ENCODE measurements around the gene PIAS3.

Gene PIAS3

DNA sequence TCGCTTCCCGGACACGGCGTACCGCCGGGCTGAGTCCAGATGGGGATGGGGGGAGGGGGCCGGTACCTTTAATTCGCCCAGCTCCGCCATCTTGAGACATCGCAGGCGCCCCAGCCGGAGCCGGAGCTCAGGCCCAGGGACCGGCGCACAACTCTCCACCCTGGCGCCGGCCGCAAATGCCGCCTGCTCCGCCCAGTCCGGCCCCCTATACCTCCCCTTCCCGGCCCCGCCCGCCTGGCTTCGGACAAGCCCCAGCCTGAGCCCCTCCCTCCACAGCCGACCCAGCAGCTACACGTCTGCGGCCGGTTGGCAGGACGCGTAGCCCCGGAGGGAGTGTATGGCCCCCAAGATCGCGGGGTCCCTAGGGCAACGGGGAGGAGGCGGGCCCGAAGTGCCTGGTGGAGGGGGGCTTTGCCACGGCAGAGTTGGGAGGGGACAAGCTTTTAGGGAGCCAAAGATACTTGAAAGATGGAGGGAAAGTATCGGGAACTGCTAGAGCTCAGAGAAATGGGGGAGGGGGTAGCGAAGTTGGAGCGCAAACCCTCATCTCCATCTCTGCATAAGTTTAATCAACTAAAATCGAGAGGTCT lies at the start of gene PIAS3:
Gene PIAS3 (minus strand): TSS at position 181 of the 590 bp plus-strand sequence. CDS start 91 bp downstream, at position 90.
- no peak for TF ChIP-seq MYC (IDR thresholded peaks at IDR 0.05; ENCODE audit: low read depth, low read length)
- TF ChIP-seq MAX (IDR thresholded peaks at IDR 0.05; ENCODE audit: low read depth, low read length), result no peak; the same call in 1 of the 2 replicates
- no peak for TF ChIP-seq POLR2A (IDR thresholded peaks at IDR 0.05; ENCODE audit: extremely low read depth, insufficient read length)
- no peak for TF ChIP-seq CTCF (IDR thresholded peaks at IDR 0.05; ENCODE audit: low read depth, low read length)
- H3K4me3 ChIP-seq (ENCODE audit: low read depth, low read length), result peak within 1 kb of the TSS; percentile 85
- DNase-seq (ENCODE audit: low read depth), result peak; percentile 96

DNA sequence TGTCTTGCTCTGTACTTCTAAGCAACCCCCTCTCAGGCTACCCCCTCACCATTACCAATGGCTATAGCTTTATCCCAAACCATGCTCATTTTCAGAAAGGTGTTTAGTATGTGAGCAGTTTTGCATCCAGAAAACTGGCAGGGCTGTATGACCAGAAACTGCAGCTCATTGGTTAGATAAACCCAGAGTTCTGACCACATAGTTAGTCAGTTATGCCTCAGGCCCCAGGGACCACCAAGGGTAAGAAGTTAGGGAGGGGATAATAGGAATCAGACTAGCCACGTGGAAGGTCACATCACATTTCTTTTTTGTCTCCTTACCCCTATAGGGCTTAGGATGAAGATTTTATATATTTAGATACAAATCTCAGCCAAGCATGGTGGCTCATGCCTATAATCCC lies 49.8 kb upstream of the PIAS3 start:
- H3K4me3 ChIP-seq (ENCODE audit: low read depth, low read length), result no peak overlapping the region
- DNase-seq (ENCODE audit: low read depth), result peak; percentile 69
- TF ChIP-seq MAX (IDR thresholded peaks at IDR 0.05; ENCODE audit: low read depth, low read length) (no peak), CTCF (IDR thresholded peaks at IDR 0.05; ENCODE audit: low read depth, low read length) (no peak), POLR2A (IDR thresholded peaks at IDR 0.05; ENCODE audit: extremely low read depth, insufficient read length) (no peak), MYC (IDR thresholded peaks at IDR 0.05; ENCODE audit: low read depth, low read length) (no peak)

- no peak overlapping the region for H3K4me3 ChIP-seq (ENCODE audit: low read depth, low read length)
- DNase-seq (ENCODE audit: low read depth), result no peak
- no peak for TF ChIP-seq MYC (IDR thresholded peaks at IDR 0.05; ENCODE audit: low read depth, low read length)
- TF ChIP-seq MAX (IDR thresholded peaks at IDR 0.05; ENCODE audit: low read depth, low read length), result no peak
- no peak for TF ChIP-seq CTCF (IDR thresholded peaks at IDR 0.05; ENCODE audit: low read depth, low read length)
- TF ChIP-seq POLR2A (IDR thresholded peaks at IDR 0.05; ENCODE audit: extremely low read depth, insufficient read length), result no peak
Observed at GRCh38 chr1:145906954-145907753, 48.3 kb upstream of the PIAS3 start.

- no peak overlapping the region for H3K4me3 ChIP-seq (ENCODE audit: low read depth, low read length)
- DNase-seq (ENCODE audit: low read depth), result peak; percentile 74
- no peak for TF ChIP-seq CTCF (IDR thresholded peaks at IDR 0.05; ENCODE audit: low read depth, low read length)
- TF ChIP-seq MAX (IDR thresholded peaks at IDR 0.05; ENCODE audit: low read depth, low read length), result no peak
- TF ChIP-seq MYC (IDR thresholded peaks at IDR 0.05; ENCODE audit: low read depth, low read length), result no peak
- TF ChIP-seq POLR2A (IDR thresholded peaks at IDR 0.05; ENCODE audit: extremely low read depth, insufficient read length), result no peak
Observed at GRCh38 chr1:145901312-145902021, 42.6 kb upstream of the PIAS3 start.

- no peak for TF ChIP-seq MYC (IDR thresholded peaks at IDR 0.05; ENCODE audit: low read depth, low read length)
- no peak for TF ChIP-seq MAX (IDR thresholded peaks at IDR 0.05; ENCODE audit: low read depth, low read length)
- TF ChIP-seq CTCF (IDR thresholded peaks at IDR 0.05; ENCODE audit: low read depth, low read length), result no peak
- no peak for TF ChIP-seq POLR2A (IDR thresholded peaks at IDR 0.05; ENCODE audit: extremely low read depth, insufficient read length)
- no peak overlapping the region for H3K4me3 ChIP-seq (ENCODE audit: low read depth, low read length)
- DNase-seq (ENCODE audit: low read depth), result no peak
Observed at GRCh38 chr1:145898756-145899155, 39.9 kb upstream of the PIAS3 start.

All from NB4 (cell line).